Activated T-cell treated with anti-CD3 and anti-CD28 coated beads, Interleukin-2, amount 50 U/mL, for 4 hours (primary cell): ENCODE data around the gene PRKCA. TPM values are rescaled to one million over a fixed set of nuclear protein-coding genes. Genes with fewer than 3 reads are reported as not detected.

Experiments used
- ATAC-seq, 2 donors: fragments of 200-7000 bp; cut with Tn5 transposase; one replicate each; pipeline ENCODE4 v1.10.0; 2021
- DNase-seq: peaks from one replicate; pipeline ENCODE4 v3.0.0-alpha.2; 2020
- H3K27me3 Mint-ChIP-seq: one replicate; pipeline ENCODE4 v1.8.0; 2021; ENCODE audit warnings: low read depth, mixed read lengths
- H3K36me3 Mint-ChIP-seq: one replicate; pipeline ENCODE4 v1.8.0; 2022; ENCODE audit warnings: mixed read lengths; ENCODE audit not compliant: insufficient read depth
- H3K4me1 Mint-ChIP-seq: one replicate; pipeline ENCODE4 v1.8.0; 2021; ENCODE audit warnings: low read depth, mixed read lengths
- H3K4me3 Mint-ChIP-seq: one replicate; pipeline ENCODE4 v1.8.0; 2021; ENCODE audit warnings: mild to moderate bottlenecking, moderate library complexity, mixed read lengths
- H3K9me3 Mint-ChIP-seq: one replicate; pipeline ENCODE4 v1.8.0; 2021; ENCODE audit warnings: mixed read lengths
- total RNA-seq, 3 donors: library from RNA; stranded (reverse); gene quantifications; one replicate each; pipeline ENCODE4 v1.2.1, GENCODE V29; 2021

The PRKCA gene
- total RNA-seq, 3 donors from 2014 or later, result 79.4 to 114 (median 95.3) TPM

GRCh38 chr17:66661411-66662256 is 359.2 kb downstream of the PRKCA start:
- Mint-ChIP-seq H3K4me1 (peaks cover 54% of the 10 kb centered on the region), H3K27me3 (no peaks in the 10 kb centered on the region), H3K9me3 (no peaks in the 10 kb centered on the region), H3K36me3 (peaks cover 33% of the 10 kb centered on the region), H3K4me3 (no peak overlapping the region)
- ATAC-seq, result peak in 1 of 2 donors; percentile 19
- no peak for DNase-seq

- no peak overlapping the region for H3K4me3 Mint-ChIP-seq
- H3K9me3 Mint-ChIP-seq, result no peaks in the 10 kb centered on the region
- DNase-seq (no peak), ATAC-seq (no peak)
- H3K36me3 Mint-ChIP-seq, result peaks cover 34% of the 10 kb centered on the region
- no peaks in the 10 kb centered on the region for H3K27me3 Mint-ChIP-seq
- H3K4me1 Mint-ChIP-seq, result peaks cover 61% of the 10 kb centered on the region
These were observed 360.1 kb downstream of the PRKCA start for GRCh38 chr17:66662496-66662895.

- Mint-ChIP-seq H3K4me3 (no peak overlapping the region), H3K27me3 (no peaks in the 10 kb centered on the region), H3K36me3 (peaks cover 34% of the 10 kb centered on the region), H3K4me1 (peaks cover 62% of the 10 kb centered on the region), H3K9me3 (no peaks in the 10 kb centered on the region)
- DNase-seq (no peak), ATAC-seq (no peak)
These were observed 360.7 kb downstream of the PRKCA start for GRCh38 chr17:66663041-66663606.

GRCh38 chr17:66664336-66664735 is 361.9 kb downstream of the PRKCA start:
- Mint-ChIP-seq H3K27me3 (no peaks in the 10 kb centered on the region), H3K4me3 (no peak overlapping the region), H3K4me1 (peaks cover 73% of the 10 kb centered on the region), H3K36me3 (peaks cover 30% of the 10 kb centered on the region), H3K9me3 (no peaks in the 10 kb centered on the region)
- DNase-seq, result no peak
- no peak for ATAC-seq

- Mint-ChIP-seq H3K4me3 (no peak overlapping the region), H3K36me3 (peaks cover 25% of the 10 kb centered on the region), H3K27me3 (no peaks in the 10 kb centered on the region), H3K9me3 (no peaks in the 10 kb centered on the region), H3K4me1 (peaks cover 73% of the 10 kb centered on the region)
- DNase-seq, result no peak
- no peak for ATAC-seq
These were observed 362.8 kb downstream of the PRKCA start for GRCh38 chr17:66665194-66665593.

GRCh38 chr17:66667090-66667489 is 364.7 kb downstream of the PRKCA start:
- peaks cover 25% of the 10 kb centered on the region for H3K36me3 Mint-ChIP-seq
- peaks cover 80% of the 10 kb centered on the region for H3K4me1 Mint-ChIP-seq
- DNase-seq, result no peak
- ATAC-seq, result peak in 1 of 2 donors; percentile 33
- H3K4me3 Mint-ChIP-seq, result no peak overlapping the region
- no peaks in the 10 kb centered on the region for H3K9me3 Mint-ChIP-seq
- no peaks in the 10 kb centered on the region for H3K27me3 Mint-ChIP-seq

- H3K4me1 Mint-ChIP-seq, result peaks cover 81% of the 10 kb centered on the region
- peak; percentile 67 for DNase-seq
- H3K27me3 Mint-ChIP-seq, result no peaks in the 10 kb centered on the region
- H3K9me3 Mint-ChIP-seq, result no peaks in the 10 kb centered on the region
- ATAC-seq, result peak; percentile 96 to 97
- peaks cover 23% of the 10 kb centered on the region for H3K36me3 Mint-ChIP-seq
- H3K4me3 Mint-ChIP-seq, result peak overlapping the region; percentile 4
These were observed 365.1 kb downstream of the PRKCA start for GRCh38 chr17:66667491-66668030.

GRCh38 chr17:66670206-66670605 is 367.8 kb downstream of the PRKCA start:
- DNase-seq (no peak), ATAC-seq (no peak)
- H3K36me3 Mint-ChIP-seq, result peaks cover 20% of the 10 kb centered on the region
- no peaks in the 10 kb centered on the region for H3K9me3 Mint-ChIP-seq
- no peak overlapping the region for H3K4me3 Mint-ChIP-seq
- no peaks in the 10 kb centered on the region for H3K27me3 Mint-ChIP-seq
- H3K4me1 Mint-ChIP-seq, result peaks cover 81% of the 10 kb centered on the region

GRCh38 chr17:66671156-66671555 is 368.7 kb downstream of the PRKCA start:
- H3K36me3 Mint-ChIP-seq, result peaks cover 15% of the 10 kb centered on the region
- H3K27me3 Mint-ChIP-seq, result no peaks in the 10 kb centered on the region
- no peaks in the 10 kb centered on the region for H3K9me3 Mint-ChIP-seq
- H3K4me3 Mint-ChIP-seq, result no peak overlapping the region
- H3K4me1 Mint-ChIP-seq, result peaks cover 72% of the 10 kb centered on the region
- no peak for DNase-seq
- ATAC-seq, result no peak

- ATAC-seq (peak; percentile 70), DNase-seq (peak; percentile 48)
- no peaks in the 10 kb centered on the region for H3K9me3 Mint-ChIP-seq
- peaks cover 12% of the 10 kb centered on the region for H3K36me3 Mint-ChIP-seq
- H3K4me3 Mint-ChIP-seq, result peak overlapping the region; percentile 47
- no peaks in the 10 kb centered on the region for H3K27me3 Mint-ChIP-seq
- peaks cover 65% of the 10 kb centered on the region for H3K4me1 Mint-ChIP-seq
These were observed 371.4 kb downstream of the PRKCA start for GRCh38 chr17:66673668-66674276.

- Mint-ChIP-seq H3K27me3 (no peaks in the 10 kb centered on the region), H3K9me3 (no peaks in the 10 kb centered on the region), H3K36me3 (peaks cover 10% of the 10 kb centered on the region), H3K4me3 (no peak overlapping the region), H3K4me1 (peaks cover 59% of the 10 kb centered on the region)
- ATAC-seq (no peak), DNase-seq (no peak)
These were observed 373.0 kb downstream of the PRKCA start for GRCh38 chr17:66675273-66675990.

GRCh38 chr17:66675991-66676371 is 373.6 kb downstream of the PRKCA start:
- DNase-seq (no peak), ATAC-seq (no peak)
- Mint-ChIP-seq H3K9me3 (no peaks in the 10 kb centered on the region), H3K4me1 (peaks cover 58% of the 10 kb centered on the region), H3K4me3 (no peak overlapping the region), H3K27me3 (no peaks in the 10 kb centered on the region), H3K36me3 (peaks cover 10% of the 10 kb centered on the region)

- Mint-ChIP-seq H3K4me3 (no peak overlapping the region), H3K4me1 (peaks cover 56% of the 10 kb centered on the region), H3K9me3 (no peaks in the 10 kb centered on the region), H3K27me3 (no peaks in the 10 kb centered on the region), H3K36me3 (peaks cover 10% of the 10 kb centered on the region)
- ATAC-seq (no peak), DNase-seq (no peak)
These were observed 374.0 kb downstream of the PRKCA start for GRCh38 chr17:66676421-66676820.
